Measurements from ENCODE around the gene CD274. TPM values are rescaled to one million over a fixed set of nuclear protein-coding genes. Genes with fewer than 3 reads are reported as not detected.
A peak's percentile ranks its signal among the peaks of the same experiment; 100 is the strongest.
"Not testable (repeated sequence)": the region's sequence is repeated elsewhere in the genome, so short reads cannot be mapped to it uniquely, and the experiment has no call there.

CD274 gene
- total and polyA plus RNA-seq, 5 donors from 2014 or later = 0.72 to 7.0 (median 1.6) TPM

DNA sequence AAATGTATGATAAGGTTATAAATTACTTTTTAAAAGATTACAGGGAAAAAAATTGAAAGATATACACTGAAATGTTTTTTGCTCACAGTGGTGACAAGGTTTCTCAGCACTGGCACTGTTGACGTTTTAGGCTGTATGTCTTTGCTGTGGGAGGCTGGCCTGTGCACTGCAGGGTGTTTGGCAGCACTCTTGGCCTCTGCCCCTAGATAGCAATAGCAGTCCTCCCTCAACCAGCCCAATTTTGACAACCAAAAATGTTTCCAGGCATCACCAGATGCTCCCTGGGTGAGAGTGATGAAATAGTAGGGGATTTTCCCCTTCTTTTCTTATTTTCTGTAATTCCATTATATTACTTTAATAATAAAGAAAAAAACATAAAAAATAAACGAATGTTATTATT is 3.3 kb downstream of the CD274 start:
- no peaks in the 10 kb centered on the region for H3K27me3 ChIP-seq (ENCODE audit: control insufficient read depth, insufficient read depth, low read length)
- Mint-ChIP-seq H3K9me3 (no peaks in the 10 kb centered on the region), H3K36me3 (peaks cover 16% of the 10 kb centered on the region), H3K4me3 (peak overlapping the region in 1 of 4 donors; percentile 58), H3K27me3 (no peaks in the 10 kb centered on the region), H3K4me1 (peaks cover 26 to 48% (median 35%) of the 10 kb centered on the region in 4 donors), H3K27ac (no peak overlapping the region)
- ATAC-seq (ENCODE audit: low read depth in 2 of 2) (no peak), DNase-seq (no peak)
- no peaks in the 10 kb centered on the region for H3K9me3 ChIP-seq (ENCODE audit: control insufficient read depth in 2 of 2, low read length in 2 of 2)
- H3K27ac ChIP-seq (ENCODE audit: insufficient read depth, low read length, poor library complexity, severe bottlenecking) = no peak overlapping the region
- no peak overlapping the region for H3K4me3 ChIP-seq (ENCODE audit: low read depth, low read length)
- H3K4me1 ChIP-seq (ENCODE audit: control insufficient read depth, insufficient read depth, low read length, poor library complexity, severe bottlenecking) = peaks cover 14% of the 10 kb centered on the region
- peaks cover 8% of the 10 kb centered on the region for H3K36me3 ChIP-seq (ENCODE audit: control insufficient read depth, insufficient read depth, low read length)

- Mint-ChIP-seq H3K27me3 (no peaks in the 10 kb centered on the region), H3K4me3 (no peak overlapping the region), H3K27ac (peak overlapping the region in 1 of 3 donors; percentile 64), H3K4me1 (peaks cover 26 to 52% (median 39%) of the 10 kb centered on the region in 4 donors), H3K36me3 (peaks cover 25% of the 10 kb centered on the region), H3K9me3 (no peaks in the 10 kb centered on the region)
- Histone ChIP-seq H3K36me3 (ENCODE audit: control insufficient read depth, insufficient read depth, low read length) (peaks cover 14% of the 10 kb centered on the region), H3K4me1 (ENCODE audit: control insufficient read depth, insufficient read depth, low read length, poor library complexity, severe bottlenecking) (peaks cover 14% of the 10 kb centered on the region), H3K27me3 (ENCODE audit: control insufficient read depth, insufficient read depth, low read length) (no peaks in the 10 kb centered on the region), H3K4me3 (ENCODE audit: low read depth, low read length) (no peak overlapping the region), H3K9me3 (ENCODE audit: control insufficient read depth in 2 of 2, low read length in 2 of 2) (no peaks in the 10 kb centered on the region), H3K27ac (ENCODE audit: insufficient read depth, low read length, poor library complexity, severe bottlenecking) (no peak overlapping the region)
- DNase-seq (no peak), ATAC-seq (ENCODE audit: low read depth in 2 of 2) (no peak)
These were observed 4.8 kb downstream of the CD274 start for GRCh38 chr9:5455181-5455580.

DNA sequence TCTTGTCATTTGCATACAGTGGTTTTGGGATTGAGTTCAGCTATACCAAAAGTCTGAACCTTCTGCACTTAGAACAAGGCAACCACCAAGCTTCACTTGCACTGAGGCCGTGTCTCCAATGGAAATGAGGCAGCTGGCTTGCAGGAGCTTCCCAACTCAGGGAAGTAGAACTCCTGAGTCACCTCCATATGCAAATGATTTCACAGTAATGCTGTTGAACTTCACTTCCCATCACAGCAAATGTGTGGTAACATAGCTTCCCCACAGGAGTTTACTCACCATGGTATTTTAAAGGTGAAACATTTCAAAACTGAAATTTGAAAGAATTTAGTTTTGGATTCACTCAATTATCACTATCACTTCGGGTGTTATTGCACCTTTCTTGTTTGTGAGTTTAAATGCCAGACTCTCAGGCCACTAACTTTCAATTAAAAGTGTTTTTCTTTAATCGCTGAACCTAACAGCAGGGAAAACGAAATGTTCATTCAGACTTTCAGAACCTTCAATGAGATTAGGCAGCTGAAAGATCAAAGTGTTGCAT is 9.0 kb downstream of the CD274 start:
- DNase-seq (peak in 1 of 3 donors; percentile 36), ATAC-seq (ENCODE audit: low read depth in 2 of 2) (no peak)
- no peaks in the 10 kb centered on the region for H3K4me1 ChIP-seq (ENCODE audit: control insufficient read depth, insufficient read depth, low read length, poor library complexity, severe bottlenecking)
- H3K36me3 ChIP-seq (ENCODE audit: control insufficient read depth, insufficient read depth, low read length) = peaks cover 32% of the 10 kb centered on the region
- Mint-ChIP-seq H3K4me1 (peaks cover 13 to 25% (median 15%) of the 10 kb centered on the region in 4 donors), H3K9me3 (no peaks in the 10 kb centered on the region), H3K27me3 (no peaks in the 10 kb centered on the region), H3K27ac (peak overlapping the region in 1 of 3 donors; percentile 14), H3K36me3 (peaks cover 42% of the 10 kb centered on the region), H3K4me3 (no peak overlapping the region)
- H3K9me3 ChIP-seq (ENCODE audit: control insufficient read depth in 2 of 2, low read length in 2 of 2) = no peaks in the 10 kb centered on the region
- H3K27ac ChIP-seq (ENCODE audit: insufficient read depth, low read length, poor library complexity, severe bottlenecking) = no peak overlapping the region
- H3K27me3 ChIP-seq (ENCODE audit: control insufficient read depth, insufficient read depth, low read length) = no peaks in the 10 kb centered on the region
- H3K4me3 ChIP-seq (ENCODE audit: low read depth, low read length) = no peak overlapping the region

- no peak overlapping the region for H3K4me3 Mint-ChIP-seq
- Histone ChIP-seq H3K27ac (ENCODE audit: insufficient read depth, low read length, poor library complexity, severe bottlenecking) (no peak overlapping the region), H3K27me3 (ENCODE audit: control insufficient read depth, insufficient read depth, low read length) (no peaks in the 10 kb centered on the region), H3K4me1 (ENCODE audit: control insufficient read depth, insufficient read depth, low read length, poor library complexity, severe bottlenecking) (no peaks in the 10 kb centered on the region), H3K9me3 (ENCODE audit: control insufficient read depth in 2 of 2, low read length in 2 of 2) (no peaks in the 10 kb centered on the region), H3K4me3 (ENCODE audit: low read depth, low read length) (no peak overlapping the region), H3K36me3 (ENCODE audit: control insufficient read depth, insufficient read depth, low read length) (peaks cover 34% of the 10 kb centered on the region)
- H3K27me3 Mint-ChIP-seq = no peaks in the 10 kb centered on the region
- DNase-seq (no peak), ATAC-seq (ENCODE audit: low read depth in 2 of 2) (no peak)
- H3K27ac Mint-ChIP-seq = no peak overlapping the region
- H3K9me3 Mint-ChIP-seq = no peaks in the 10 kb centered on the region
- H3K36me3 Mint-ChIP-seq = peaks cover 45% of the 10 kb centered on the region
- peaks cover 5 to 19% (median 12%) of the 10 kb centered on the region in 4 donors for H3K4me1 Mint-ChIP-seq
These were observed 9.8 kb downstream of the CD274 start for GRCh38 chr9:5460157-5460556.

DNA sequence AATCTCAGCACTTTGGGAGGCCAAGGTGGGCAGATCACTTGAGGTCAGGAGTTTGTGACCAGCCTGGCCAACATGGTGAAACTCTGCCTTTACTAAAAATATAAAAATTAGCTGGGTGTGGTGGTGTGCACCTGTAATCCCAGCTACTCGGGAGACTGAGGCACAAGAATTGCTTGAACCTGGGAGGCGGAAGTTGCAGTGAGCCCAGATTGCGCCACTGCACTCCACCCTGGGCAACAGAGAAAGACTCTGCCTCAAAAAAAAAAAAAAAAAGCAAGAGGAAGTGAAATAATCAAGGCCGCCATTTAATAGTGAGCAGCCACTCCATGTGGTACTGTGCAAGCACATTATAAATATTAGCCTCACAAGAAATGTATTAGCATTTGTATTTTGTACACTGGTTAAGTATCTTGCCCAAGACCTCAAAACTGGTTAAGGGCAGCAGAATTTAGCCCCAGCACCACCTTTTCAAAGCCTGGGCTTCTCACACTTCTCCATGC is 14.5 kb downstream of the CD274 start:
- H3K4me1 Mint-ChIP-seq; DNase-seq; H3K27me3 Mint-ChIP-seq; H3K27ac ChIP-seq (ENCODE audit: insufficient read depth, low read length, poor library complexity, severe bottlenecking); H3K27me3 ChIP-seq (ENCODE audit: control insufficient read depth, insufficient read depth, low read length); H3K9me3 ChIP-seq (ENCODE audit: control insufficient read depth in 2 of 2, low read length in 2 of 2); H3K4me3 ChIP-seq (ENCODE audit: low read depth, low read length); H3K27ac Mint-ChIP-seq; H3K9me3 Mint-ChIP-seq; H3K4me1 ChIP-seq (ENCODE audit: control insufficient read depth, insufficient read depth, low read length, poor library complexity, severe bottlenecking); ATAC-seq (ENCODE audit: low read depth in 2 of 2); H3K4me3 Mint-ChIP-seq: not testable (repeated sequence)
- peaks cover 49% of the 10 kb centered on the region for H3K36me3 Mint-ChIP-seq
- peaks cover 36% of the 10 kb centered on the region for H3K36me3 ChIP-seq (ENCODE audit: control insufficient read depth, insufficient read depth, low read length)

GRCh38 chr9:5466005-5466404 is 15.7 kb downstream of the CD274 start:
- H3K27me3 ChIP-seq (ENCODE audit: control insufficient read depth, insufficient read depth, low read length) = no peaks in the 10 kb centered on the region
- H3K9me3 Mint-ChIP-seq = no peaks in the 10 kb centered on the region
- no peaks in the 10 kb centered on the region for H3K27me3 Mint-ChIP-seq
- H3K36me3 Mint-ChIP-seq = peaks cover 47% of the 10 kb centered on the region
- no peak overlapping the region for H3K27ac ChIP-seq (ENCODE audit: insufficient read depth, low read length, poor library complexity, severe bottlenecking)
- no peak overlapping the region for H3K4me3 ChIP-seq (ENCODE audit: low read depth, low read length)
- DNase-seq (no peak), ATAC-seq (ENCODE audit: low read depth in 2 of 2) (no peak)
- no peaks in the 10 kb centered on the region for H3K9me3 ChIP-seq (ENCODE audit: control insufficient read depth in 2 of 2, low read length in 2 of 2)
- no peak overlapping the region for H3K4me3 Mint-ChIP-seq
- H3K4me1 Mint-ChIP-seq = peaks cover 0 to 4% (median 1%) of the 10 kb centered on the region in 4 donors
- no peaks in the 10 kb centered on the region for H3K4me1 ChIP-seq (ENCODE audit: control insufficient read depth, insufficient read depth, low read length, poor library complexity, severe bottlenecking)
- H3K27ac Mint-ChIP-seq = no peak overlapping the region
- H3K36me3 ChIP-seq (ENCODE audit: control insufficient read depth, insufficient read depth, low read length) = peaks cover 32% of the 10 kb centered on the region

DNA sequence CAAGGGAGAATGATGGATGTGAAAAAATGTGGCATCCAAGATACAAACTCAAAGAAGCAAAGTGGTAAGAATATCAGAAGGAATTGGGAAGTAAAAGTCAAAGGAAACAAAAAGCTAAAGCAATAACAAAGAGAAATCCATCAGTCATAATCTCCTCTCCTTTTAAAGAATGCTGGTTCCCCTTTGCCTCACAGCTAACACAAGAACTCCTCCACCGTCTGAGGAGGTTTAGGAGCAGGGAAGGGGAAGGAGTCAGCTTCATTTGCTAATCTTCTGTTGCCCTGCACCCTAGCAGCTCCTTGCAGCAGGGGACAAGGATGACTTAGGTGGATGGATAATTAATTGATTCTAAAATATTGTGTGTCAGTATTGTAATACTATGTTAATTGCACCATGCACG is 16.4 kb downstream of the CD274 start:
- peaks cover 47% of the 10 kb centered on the region for H3K36me3 Mint-ChIP-seq
- Histone ChIP-seq H3K27me3 (ENCODE audit: control insufficient read depth, insufficient read depth, low read length) (no peaks in the 10 kb centered on the region), H3K4me1 (ENCODE audit: control insufficient read depth, insufficient read depth, low read length, poor library complexity, severe bottlenecking) (no peaks in the 10 kb centered on the region), H3K36me3 (ENCODE audit: control insufficient read depth, insufficient read depth, low read length) (peaks cover 32% of the 10 kb centered on the region), H3K9me3 (ENCODE audit: control insufficient read depth in 2 of 2, low read length in 2 of 2) (no peaks in the 10 kb centered on the region), H3K4me3 (ENCODE audit: low read depth, low read length) (no peak overlapping the region), H3K27ac (ENCODE audit: insufficient read depth, low read length, poor library complexity, severe bottlenecking) (no peak overlapping the region)
- H3K4me3 Mint-ChIP-seq = no peak overlapping the region
- ATAC-seq (ENCODE audit: low read depth in 2 of 2) (no peak), DNase-seq (no peak)
- H3K9me3 Mint-ChIP-seq = no peaks in the 10 kb centered on the region
- peak overlapping the region in 1 of 3 donors; percentile 29 for H3K27ac Mint-ChIP-seq
- H3K27me3 Mint-ChIP-seq = no peaks in the 10 kb centered on the region
- H3K4me1 Mint-ChIP-seq = peaks cover 0 to 4% (median 1%) of the 10 kb centered on the region in 4 donors

- Mint-ChIP-seq H3K4me1 (peaks cover 0 to 4% (median 1%) of the 10 kb centered on the region in 4 donors), H3K9me3 (peaks cover 0 to 3% (median 0%) of the 10 kb centered on the region in 7 donors), H3K36me3 (peaks cover 34% of the 10 kb centered on the region), H3K27ac (no peak overlapping the region), H3K27me3 (no peaks in the 10 kb centered on the region), H3K4me3 (no peak overlapping the region)
- no peaks in the 10 kb centered on the region for H3K27me3 ChIP-seq (ENCODE audit: control insufficient read depth, insufficient read depth, low read length)
- no peak overlapping the region for H3K27ac ChIP-seq (ENCODE audit: insufficient read depth, low read length, poor library complexity, severe bottlenecking)
- ATAC-seq (ENCODE audit: low read depth in 2 of 2) (no peak), DNase-seq (no peak)
- peaks cover 18% of the 10 kb centered on the region for H3K36me3 ChIP-seq (ENCODE audit: control insufficient read depth, insufficient read depth, low read length)
- no peaks in the 10 kb centered on the region for H3K4me1 ChIP-seq (ENCODE audit: control insufficient read depth, insufficient read depth, low read length, poor library complexity, severe bottlenecking)
- no peaks in the 10 kb centered on the region for H3K9me3 ChIP-seq (ENCODE audit: control insufficient read depth in 2 of 2, low read length in 2 of 2)
- no peak overlapping the region for H3K4me3 ChIP-seq (ENCODE audit: low read depth, low read length)
These were observed 18.5 kb downstream of the CD274 start for GRCh38 chr9:5468850-5469249.
